GM23338 (cell line): ENCODE results near the gene TCEANC.

Experiments used
- CREB1 ChIP-seq: fragments of 250-450 bp; sonication (Bioruptor Pico); IDR thresholded peaks from 2 replicates; pipeline ENCODE4 v1.5.0; 2020; ENCODE audit warnings: low read depth, mild to moderate bottlenecking, moderate library complexity
- CTCF ChIP-seq, 2 experiments: fragments of 200-600 bp in 1 of 2; sonication (generic) in 1 of 2; conservative IDR thresholded peaks; 2 replicates each; pipeline versions ENCODE4 v1.5.1 to v1.6.1; 2016 to 2017; ENCODE audit warnings: antibody characterized with exemption in 2 of 2, low read depth in 2 of 2, mild to moderate bottlenecking in 2 of 2, moderate library complexity in 1 of 2
- EZH2 ChIP-seq: fragments of 200-600 bp; sonication (generic); IDR thresholded peaks from one replicate; pipeline ENCODE4 v1.8.0; 2017; ENCODE audit warnings: antibody characterized with exemption, mild to moderate bottlenecking, low read depth; ENCODE audit not compliant: unreplicated experiment
- EZH2phosphoT487 ChIP-seq: fragments of 200-600 bp; sonication (generic); IDR thresholded peaks from one replicate; pipeline ENCODE4 v1.8.1; 2018; ENCODE audit warnings: antibody characterized with exemption; ENCODE audit not compliant: unreplicated experiment
- JUNB ChIP-seq: IDR thresholded peaks from one replicate; pipeline ENCODE4 v1.6.1; 2016; ENCODE audit warnings: antibody characterized with exemption; ENCODE audit not compliant: unreplicated experiment
- NANOG ChIP-seq: IDR thresholded peaks from 2 replicates; pipeline ENCODE4 v1.6.1; 2016; ENCODE audit warnings: antibody characterized with exemption, borderline replicate concordance
- POLR2AphosphoS5 ChIP-seq: IDR thresholded peaks from 2 replicates; pipeline ENCODE4 v1.6.1; 2016; ENCODE audit warnings: antibody characterized with exemption, low read depth
- REST ChIP-seq: IDR thresholded peaks from one replicate; pipeline ENCODE4 v1.6.1; 2018; ENCODE audit warnings: antibody characterized with exemption; ENCODE audit not compliant: unreplicated experiment
- STAT1 ChIP-seq: IDR thresholded peaks from one replicate; pipeline ENCODE4 v1.6.1; 2016; ENCODE audit warnings: antibody characterized with exemption; ENCODE audit not compliant: unreplicated experiment
- ZNF114 ChIP-seq: fragments of 250-450 bp; sonication (Bioruptor Pico); IDR thresholded peaks from 2 replicates; pipeline ENCODE4 v1.5.0; 2020; ENCODE audit warnings: mild to moderate bottlenecking, moderate library complexity
- TF ChIP-seq, protein P1 (sequence below): IDR thresholded peaks from 2 replicates; pipeline ENCODE4 v1.6.1; 2016; ENCODE audit warnings: antibody characterized with exemption

DNA sequence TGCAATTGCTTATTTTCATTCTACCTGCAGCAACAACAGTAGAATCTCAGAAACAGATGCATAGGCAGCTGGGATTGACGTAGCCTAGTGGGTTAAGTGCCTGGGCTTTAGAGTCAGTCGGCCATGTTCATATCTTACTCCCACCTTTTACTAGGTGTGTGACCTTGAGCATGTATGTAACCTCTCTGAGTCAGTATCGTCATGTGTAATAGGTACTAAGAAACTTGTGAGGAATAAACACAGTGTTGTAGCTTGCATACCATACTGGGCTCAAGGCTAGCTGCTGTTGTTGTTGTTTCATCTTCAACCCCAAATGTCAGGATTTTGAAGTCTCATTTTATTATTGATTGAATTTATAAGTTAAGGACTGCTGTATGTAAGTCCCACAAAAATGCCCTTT is 50.2 kb downstream of the TCEANC start:
- TF ChIP-seq CTCF (conservative IDR thresholded peaks at IDR 0.05; ENCODE audit: low read depth in 2 of 2), result no peak
- TF ChIP-seq EZH2, result no peak
- no peak for TF ChIP-seq REST
- TF ChIP-seq, protein P1, sequence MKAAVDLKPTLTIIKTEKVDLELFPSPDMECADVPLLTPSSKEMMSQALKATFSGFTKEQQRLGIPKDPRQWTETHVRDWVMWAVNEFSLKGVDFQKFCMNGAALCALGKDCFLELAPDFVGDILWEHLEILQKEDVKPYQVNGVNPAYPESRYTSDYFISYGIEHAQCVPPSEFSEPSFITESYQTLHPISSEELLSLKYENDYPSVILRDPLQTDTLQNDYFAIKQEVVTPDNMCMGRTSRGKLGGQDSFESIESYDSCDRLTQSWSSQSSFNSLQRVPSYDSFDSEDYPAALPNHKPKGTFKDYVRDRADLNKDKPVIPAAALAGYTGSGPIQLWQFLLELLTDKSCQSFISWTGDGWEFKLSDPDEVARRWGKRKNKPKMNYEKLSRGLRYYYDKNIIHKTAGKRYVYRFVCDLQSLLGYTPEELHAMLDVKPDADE, result no peak
- TF ChIP-seq POLR2AphosphoS5, result no peak
- TF ChIP-seq STAT1, result no peak
- no peak for TF ChIP-seq EZH2phosphoT487
- no peak for TF ChIP-seq JUNB
- no peak for TF ChIP-seq CREB1 (CRISPR knock-in tag)
- TF ChIP-seq NANOG, result no peak
- no peak for TF ChIP-seq ZNF114 (CRISPR knock-in tag)
